Fibroblast of upper back skin (primary cell): ENCODE results near the gene CYB5RL.
"Not testable (repeated sequence)": the region's sequence is repeated elsewhere in the genome, so short reads cannot be mapped to it uniquely, and the experiment has no call there.

ENCODE experiments used
- DNase-seq: peaks from one replicate; pipeline ENCODE4 v3.0.0-alpha.2; 2013

CYB5RL gene

GRCh38 chr1:54199765-54200518, at the start of gene CYB5RL, which contains the start of gene MRPL37:
CYB5RL (minus strand) TSS chr1:54200030; CDS start chr1:54195616, 4,414 bp downstream.
MRPL37 (plus strand) TSS chr1:54200167; CDS start chr1:54200244, 77 bp downstream.
- peak; percentile 96 for DNase-seq

DNA sequence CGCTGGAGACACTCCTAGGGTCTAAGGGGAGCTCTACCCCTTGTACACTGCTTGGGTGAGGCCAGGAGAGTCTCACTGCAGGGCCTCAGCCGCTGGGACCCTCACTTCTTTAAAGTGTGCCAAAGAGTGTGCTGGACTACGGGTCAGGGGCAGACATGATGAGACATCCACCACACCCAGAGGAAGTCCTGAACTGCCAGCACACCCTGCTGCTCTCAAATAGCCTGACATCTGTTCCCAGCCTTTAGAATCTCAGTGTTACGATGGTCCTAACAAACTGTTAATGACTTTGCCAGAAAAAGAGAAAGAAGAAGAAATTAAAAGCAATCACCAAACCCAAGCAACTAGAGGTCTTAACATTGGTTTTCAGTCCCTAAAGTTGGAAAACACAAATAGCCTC, 49.1 kb upstream of the CYB5RL start:
- DNase-seq, result no peak

DNA sequence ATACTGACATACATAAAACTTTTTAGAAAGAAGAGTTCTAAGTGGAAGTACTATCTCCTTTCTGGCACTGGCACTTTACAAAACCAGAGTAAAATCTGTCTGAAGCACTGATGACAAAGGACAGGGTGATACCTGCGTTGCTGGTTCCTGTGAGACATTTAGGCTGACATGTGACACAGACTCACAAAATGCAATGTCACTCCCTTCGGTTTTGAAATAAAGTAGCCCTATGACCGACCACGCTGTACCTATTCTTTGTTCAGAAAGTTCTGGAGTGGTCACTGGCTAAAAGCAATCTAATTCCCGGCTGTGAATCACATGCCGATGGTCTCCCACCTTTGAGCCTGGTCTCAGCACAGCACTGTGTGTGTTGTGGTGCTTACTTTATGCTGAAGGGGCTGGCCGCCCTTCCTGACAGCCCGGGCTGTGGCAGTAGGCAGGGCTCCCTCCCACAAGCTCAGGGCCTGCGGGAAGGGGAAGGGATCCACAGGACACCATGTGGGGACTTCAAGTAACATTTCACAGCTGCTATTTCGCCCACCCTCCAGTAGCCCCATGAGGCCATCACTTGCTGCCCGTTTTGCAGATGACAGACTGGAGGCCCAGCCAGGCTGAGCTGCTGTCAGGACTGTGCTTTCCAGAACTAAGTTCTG, 48.2 kb upstream of the CYB5RL start:
- DNase-seq, result no peak

DNA sequence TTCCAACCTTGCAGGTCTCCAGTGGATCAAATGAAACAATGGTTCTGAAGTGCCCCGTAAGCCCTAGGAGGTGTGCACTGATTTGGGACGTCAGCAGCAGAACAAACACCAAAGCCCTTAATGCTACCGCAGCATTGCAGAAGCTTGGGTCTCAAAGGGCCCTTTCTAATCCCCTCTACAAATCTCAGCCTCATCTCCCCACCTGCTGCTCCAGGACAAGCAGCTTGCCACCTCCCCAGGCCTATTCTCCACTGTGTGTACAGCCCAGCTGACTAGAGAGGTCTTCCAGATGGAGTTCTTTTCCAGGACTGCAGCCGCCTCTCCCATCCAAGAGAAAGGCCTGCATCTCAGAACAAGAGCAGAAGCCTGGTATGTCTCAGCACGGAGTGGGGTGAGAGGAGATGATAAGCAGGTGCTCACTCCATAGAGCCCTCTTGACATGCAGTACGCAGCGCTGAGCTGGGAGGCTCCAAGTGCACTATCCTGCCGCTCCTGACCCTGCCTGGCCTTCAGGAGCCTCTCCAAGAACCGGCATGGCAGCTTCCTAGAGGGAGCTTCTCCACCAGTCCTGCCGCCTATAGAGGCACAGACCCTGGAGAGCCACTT, 46.4 kb upstream of the CYB5RL start:
- no peak for DNase-seq

DNA sequence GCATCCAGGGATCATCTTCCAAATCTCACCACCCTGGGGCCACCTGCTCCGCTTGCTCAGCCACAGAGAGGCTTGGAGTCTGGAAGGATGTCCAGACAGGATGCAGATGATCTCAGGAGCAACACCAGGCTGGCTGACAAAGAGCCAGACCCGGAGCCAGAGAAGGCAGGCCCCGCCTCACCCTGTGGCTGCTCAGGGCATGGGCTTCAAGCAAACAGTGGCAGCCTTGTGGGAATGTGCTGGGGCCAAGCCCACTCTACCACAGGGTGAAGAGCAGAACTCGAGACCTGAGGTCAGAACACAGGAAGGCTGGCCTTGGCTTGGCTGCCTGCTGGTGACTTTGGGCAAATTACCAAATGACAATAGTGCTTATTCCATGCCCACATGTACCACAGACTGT, 45.7 kb upstream of the CYB5RL start:
- DNase-seq, result no peak

- no peak for DNase-seq
Observed at GRCh38 chr1:54244655-54245054, 44.8 kb upstream of the CYB5RL start.

GRCh38 chr1:54243022-54243421, 43.2 kb upstream of the CYB5RL start:
- DNase-seq, result no peak

DNA sequence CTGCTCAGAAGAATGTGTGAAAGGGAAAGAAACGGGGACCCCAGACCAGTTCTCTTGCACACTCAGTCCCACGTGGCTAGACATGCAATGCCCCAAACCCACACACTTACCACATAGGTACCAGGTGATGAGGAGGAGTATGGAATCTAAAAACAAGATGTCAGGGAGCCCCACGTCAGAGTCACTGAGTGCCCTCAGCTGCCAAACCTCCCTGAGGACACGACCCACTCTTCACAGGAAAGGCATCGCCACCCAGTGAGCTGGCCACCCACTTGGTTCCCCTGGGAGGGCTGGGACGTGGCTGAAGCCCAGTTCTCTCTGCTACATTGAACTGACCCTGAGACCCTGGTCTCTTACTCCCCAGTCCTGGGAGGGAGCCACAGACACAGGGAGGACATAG, 41.5 kb upstream of the CYB5RL start:
- no peak for DNase-seq

DNA sequence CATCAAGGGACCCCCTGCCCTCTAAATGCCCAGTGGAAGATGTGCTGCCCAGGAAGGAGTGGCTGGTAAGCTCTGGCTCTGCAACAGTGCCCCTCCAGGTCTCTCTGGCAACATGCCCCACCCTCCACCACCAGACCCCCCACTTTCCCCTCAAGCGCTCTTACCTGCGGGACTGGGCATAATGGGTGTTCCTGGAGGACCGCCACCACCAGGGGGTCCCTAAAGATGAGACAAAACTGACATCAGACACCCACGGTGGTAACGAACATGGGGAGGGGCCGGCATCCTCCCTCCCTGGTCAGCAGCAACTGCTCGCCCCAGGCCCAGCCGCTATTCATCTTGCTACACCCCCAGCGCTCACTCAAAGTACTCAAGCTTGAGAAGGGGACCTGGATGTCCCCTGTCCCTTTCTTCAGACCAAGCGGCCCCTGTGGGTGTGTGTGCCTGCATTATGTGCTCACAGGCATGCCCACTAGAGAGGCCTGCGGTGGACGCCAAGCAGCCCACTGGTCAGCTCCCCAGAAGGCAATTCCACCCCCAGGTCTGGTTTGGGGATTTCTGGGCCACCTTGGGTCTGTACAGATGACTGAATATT, 41.0 kb upstream of the CYB5RL start:
- no peak for DNase-seq

DNA sequence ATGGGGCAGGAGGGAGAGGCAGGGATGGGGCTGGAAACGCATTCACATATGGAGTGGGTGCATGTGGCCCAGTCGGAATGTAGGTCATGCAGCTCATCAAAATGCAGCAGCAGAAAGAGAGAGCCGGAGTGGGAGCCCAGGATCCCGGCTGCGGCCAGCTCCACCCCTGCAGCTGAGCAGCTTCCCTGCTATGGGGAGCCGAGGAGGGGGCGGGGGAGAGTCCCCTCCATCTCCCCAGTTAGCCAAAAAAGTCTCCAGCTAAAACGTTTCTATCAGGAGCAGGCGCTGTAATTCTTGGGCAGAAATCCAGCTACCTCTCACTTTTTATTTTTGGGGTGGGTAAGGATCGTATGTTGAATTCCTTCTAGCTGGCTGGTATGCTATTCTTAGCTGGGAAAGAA, 39.8 kb upstream of the CYB5RL start:
- DNase-seq, result peak; percentile 59

DNA sequence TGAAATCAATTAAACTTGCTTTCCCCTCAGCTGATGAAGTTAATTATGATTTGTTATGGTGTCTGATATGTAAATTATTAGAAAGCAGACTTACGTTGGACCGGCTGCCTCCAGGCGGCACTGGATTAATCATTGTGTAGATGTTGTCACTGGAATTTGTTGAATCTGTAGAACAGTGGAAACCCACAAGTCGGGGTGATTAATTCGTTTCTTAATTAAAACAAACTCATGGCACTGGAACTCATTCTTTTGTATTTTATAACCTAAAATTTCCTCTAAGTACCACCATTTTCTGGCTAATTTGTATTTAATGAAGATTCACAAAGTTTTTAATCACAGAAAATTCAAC, 39.2 kb upstream of the CYB5RL start:
- DNase-seq, result peak; percentile 34

DNA sequence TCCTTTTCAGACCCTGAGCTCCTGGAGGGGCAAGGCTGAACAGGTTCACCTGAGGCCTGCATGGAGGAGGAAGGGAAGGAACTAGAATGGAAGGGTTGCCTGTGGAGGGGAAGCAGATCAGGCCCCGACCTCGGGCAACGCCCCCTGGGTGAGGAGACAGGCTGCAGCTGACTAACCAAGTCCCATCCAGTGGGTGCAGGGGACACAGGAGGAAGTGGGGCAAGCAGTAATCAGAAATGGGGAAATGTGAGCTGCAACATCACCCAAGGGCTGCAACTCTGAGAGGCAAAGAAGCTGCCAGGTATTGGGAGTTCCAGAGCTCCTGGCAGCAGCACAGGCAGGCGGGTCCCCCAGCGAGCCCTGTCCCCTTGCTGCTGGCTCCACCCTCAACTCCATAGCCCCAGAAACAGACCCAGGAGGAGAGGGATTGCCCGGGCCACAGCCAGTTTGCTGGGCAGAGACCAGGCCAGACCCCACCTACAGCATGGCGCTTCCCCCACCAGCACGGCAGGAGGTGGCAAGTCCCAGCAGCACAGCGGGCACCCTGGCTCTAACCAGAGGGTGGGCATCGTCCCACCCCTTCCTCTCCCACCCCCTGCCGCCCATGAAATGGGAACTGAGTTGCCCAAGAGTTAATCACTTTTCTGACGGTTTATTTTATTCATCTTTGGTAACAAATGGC, 38.7 kb upstream of the CYB5RL start:
- DNase-seq, result no peak

GRCh38 chr1:54237586-54237985, 37.8 kb upstream of the CYB5RL start:
- no peak for DNase-seq

GRCh38 chr1:54234284-54234683, 34.5 kb upstream of the CYB5RL start:
- DNase-seq, result no peak

DNA sequence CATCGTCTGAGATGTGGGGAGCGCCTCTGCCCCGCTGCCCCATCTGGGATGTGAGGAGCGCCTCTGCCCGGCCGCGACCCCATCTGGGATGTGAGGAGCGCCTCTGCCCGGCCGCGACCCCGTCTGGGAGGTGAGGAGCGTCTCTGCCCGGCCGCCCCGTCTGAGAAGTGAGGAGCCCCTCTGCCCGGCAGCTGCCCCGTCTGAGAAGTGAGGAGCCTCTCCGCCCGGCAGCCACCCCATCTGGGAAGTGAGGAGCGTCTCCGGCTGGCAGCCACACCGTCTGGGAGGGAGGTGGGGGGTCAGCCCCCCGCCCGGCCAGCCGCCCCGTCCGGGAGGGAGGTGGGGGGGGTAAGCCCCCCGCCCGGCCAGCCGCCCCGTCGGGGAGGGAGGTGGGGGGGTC, 33.4 kb upstream of the CYB5RL start:
- DNase-seq, result not testable (repeated sequence)

- DNase-seq, result no peak
Observed at GRCh38 chr1:54230507-54231339, 30.9 kb upstream of the CYB5RL start.

DNA sequence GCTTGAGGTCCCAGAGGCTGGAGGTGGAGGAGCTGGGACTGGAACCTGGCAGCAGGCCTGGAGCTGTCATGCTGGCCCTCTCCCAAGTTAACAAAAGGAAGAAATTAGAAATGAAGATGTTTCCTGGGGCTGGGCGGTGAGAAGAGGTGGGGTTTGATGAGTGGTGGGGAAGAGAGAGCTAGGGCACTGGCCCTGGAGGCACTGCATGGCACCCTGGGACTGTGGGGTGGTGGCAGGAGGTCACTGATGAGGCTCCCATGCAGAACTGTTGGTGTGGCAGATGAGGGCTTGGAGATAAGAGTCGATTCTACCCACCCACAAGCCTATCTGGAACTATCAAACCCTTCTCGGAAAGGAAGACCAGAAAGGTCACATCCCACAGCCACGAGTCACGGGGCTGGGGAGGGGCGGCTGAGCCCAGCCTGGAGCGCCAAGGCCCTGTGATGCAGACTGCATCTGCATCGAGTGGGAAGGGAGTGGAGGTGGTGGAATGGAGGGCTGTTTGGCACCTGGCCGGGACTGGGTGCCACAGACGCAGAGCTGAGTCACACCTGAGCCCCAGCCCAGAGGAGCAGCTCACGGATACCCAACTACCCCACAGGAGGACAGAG, 29.6 kb upstream of the CYB5RL start:
- peak; percentile 83 for DNase-seq

- DNase-seq, result no peak
Observed at GRCh38 chr1:54228638-54229079, 28.8 kb upstream of the CYB5RL start.

- no peak for DNase-seq
Observed at GRCh38 chr1:54227891-54228310, 28.1 kb upstream of the CYB5RL start.

DNA sequence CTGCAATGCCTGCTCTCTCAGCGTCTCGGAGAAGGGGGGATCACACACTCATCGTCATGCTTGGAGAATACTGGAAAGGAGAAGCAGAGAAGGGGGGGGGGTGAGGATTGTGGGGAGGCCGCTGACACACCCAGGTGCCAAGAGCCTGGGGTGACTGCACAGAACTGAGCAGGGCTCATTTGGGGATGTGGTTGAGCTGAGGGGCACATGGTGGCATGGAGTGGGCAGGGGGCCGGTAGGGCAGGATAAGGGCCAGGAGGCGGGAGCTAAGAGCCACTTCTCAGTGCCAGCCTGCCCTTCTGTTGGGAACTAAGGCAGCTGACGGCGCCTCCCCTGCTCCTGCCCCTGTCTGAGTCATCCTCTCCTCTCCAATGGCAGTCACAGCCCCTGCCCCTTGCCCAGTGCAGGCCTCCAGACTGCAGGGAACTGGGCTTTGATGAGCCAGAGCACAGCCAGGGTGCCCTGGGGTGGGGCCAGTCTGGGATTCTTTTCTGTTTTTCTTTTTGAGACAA, 27.3 kb upstream of the CYB5RL start:
- DNase-seq, result peak; percentile 33

GRCh38 chr1:54225986-54226559, 26.2 kb upstream of the CYB5RL start:
- no peak for DNase-seq
